Panc1 (cell line): Measurements from ENCODE around the gene DPYD. TPM values are rescaled to one million over a fixed set of nuclear protein-coding genes. Genes with fewer than 3 reads are reported as not detected.

Experiments
- ATAC-seq: fragments of 200-7000 bp; cut with Tn5 transposase; 2 replicates; pipeline ENCODE4 v1.9.1; 2020; ENCODE audit warnings: mild to moderate bottlenecking, moderate library complexity
- BruUV-seq: library from RNA; stranded (reverse); fragments of 400-500 nt; replicated peaks from 2 replicates; lab custom pipeline; 2021; lab: Mats Ljungman, UMichigan
- CTCF ChIA-PET: fragments of 300-600 bp; sonication (Branson Sonifier 250); formaldehyde crosslinking; loops from one replicate; lab custom pipeline; 2022; ENCODE audit warnings: antibody characterized with exemption; lab: Charles Lee
- POLR2A ChIA-PET: fragments of 300-600 bp; sonication (Branson Sonifier 250); formaldehyde crosslinking; loops from one replicate; lab custom pipeline; 2022; ENCODE audit warnings: antibody characterized with exemption; lab: Charles Lee
- DNase-seq: peaks from one replicate; pipeline ENCODE4 v3.0.0-alpha.2; 2010; ENCODE audit warnings: low read depth, low spot score
- H3K27ac ChIP-seq: 2 replicates; pipeline ENCODE4 v1.5.1; 2011; ENCODE audit warnings: mild to moderate bottlenecking, low read length, inconsistent platforms
- H3K27me3 ChIP-seq: fragments of 200-500 bp; sonication (Bioruptor generic); 2 replicates; pipeline ENCODE4 v1.6.0; 2014; ENCODE audit warnings: low read length, inconsistent platforms; ENCODE audit not compliant: control insufficient read depth, insufficient read depth
- H3K36me3 ChIP-seq: fragments of 200-500 bp; sonication (Bioruptor generic); 2 replicates; pipeline ENCODE4 v1.5.1; 2014; ENCODE audit warnings: inconsistent platforms, mild to moderate bottlenecking, low read length, moderate library complexity; ENCODE audit not compliant: control insufficient read depth, insufficient read depth
- H3K4me1 ChIP-seq: 2 replicates; pipeline ENCODE4 v1.5.1; 2011; ENCODE audit warnings: inconsistent platforms, mild to moderate bottlenecking, low read length, moderate library complexity; ENCODE audit not compliant: control insufficient read depth, insufficient read depth
- H3K4me3 ChIP-seq, 2 experiments: 2 replicates each; pipeline ENCODE4 v1.5.1; 2011 to 2012; ENCODE audit warnings: low read depth in 2 of 2, low read length in 2 of 2, mild to moderate bottlenecking in 2 of 2, inconsistent platforms in 1 of 2, moderate library complexity in 1 of 2
- H3K9me3 ChIP-seq: fragments of 200-500 bp; sonication (Bioruptor generic); 2 replicates; pipeline ENCODE4 v1.5.1; 2014; ENCODE audit warnings: low read depth, mild to moderate bottlenecking, inconsistent platforms, low read length, moderate library complexity; ENCODE audit not compliant: control insufficient read depth, insufficient read depth
- CTCF ChIP-seq: fragments of 450-650 bp; IDR thresholded peaks from 2 replicates; pipeline ENCODE4 v1.5.1; 2017; ENCODE audit warnings: mild to moderate bottlenecking
- POLR2AphosphoS5 ChIP-seq: IDR thresholded peaks from 2 replicates; pipeline ENCODE4 v1.6.1; 2012; ENCODE audit warnings: mild to moderate bottlenecking, low read depth, low read length, moderate library complexity
- REST ChIP-seq, 2 experiments: IDR thresholded peaks; 2 replicates each; pipeline ENCODE4 v1.6.1; 2011 to 2012; ENCODE audit warnings: low read depth in 2 of 2, control low read depth in 1 of 2, low read length in 1 of 2, mild to moderate bottlenecking in 1 of 2, moderate library complexity in 1 of 2; ENCODE audit not compliant: insufficient read depth in 1 of 2
- SIN3A ChIP-seq: IDR thresholded peaks from 2 replicates; pipeline ENCODE4 v1.6.1; 2012; ENCODE audit warnings: low read depth, mild to moderate bottlenecking, low read length, moderate library complexity, borderline replicate concordance; ENCODE audit not compliant: insufficient read depth
- TCF7L2 ChIP-seq: IDR thresholded peaks from 2 replicates; pipeline ENCODE4 v1.6.1; 2011; ENCODE audit warnings: mild to moderate bottlenecking, low read depth, low read length, inconsistent platforms
- in situ Hi-C: cut with HindIII; loops from 2 replicates; pipeline ENCODE4 v1.10.0; 2016; ENCODE audit warnings: low sequenced_read_pairs, low pct_unique_long_range_greater_than_20kb
- intact Hi-C: fragments of 100-400 bp; cut with micrococcal nuclease; formaldehyde crosslinking; loops from one replicate; pipeline ENCODE4 v1.10.0; 2022; ENCODE audit not compliant: unreplicated experiment
- total RNA-seq: library from RNA; stranded (reverse); gene quantifications from one replicate; pipeline ENCODE4 v1.2.1, GENCODE V29; 2021; ENCODE audit not compliant: unreplicated experiment

Gene DPYD
- total RNA-seq, 1 experiment from 2014 or later: 2.0 TPM

GRCh38 chr1:97258597-97258996, 662.2 kb downstream of the DPYD start:
- Histone ChIP-seq H3K36me3 (no peaks in the 10 kb centered on the region), H3K27ac (no peak overlapping the region), H3K4me1 (no peaks in the 10 kb centered on the region), H3K27me3 (no peaks in the 10 kb centered on the region), H3K4me3 (no peak overlapping the region), H3K9me3 (no peaks in the 10 kb centered on the region)
- intact Hi-C loops: no loop called here
- DNase-seq (no peak), ATAC-seq (no peak)
- BruUV-seq: no TSS peak
- ChIA-PET POLR2A (no interaction called here), CTCF (no interaction called here)
- TF ChIP-seq SIN3A: no peak
- TF ChIP-seq POLR2AphosphoS5: no peak
- no peak for TF ChIP-seq CTCF
- TF ChIP-seq TCF7L2: no peak
- no peak for TF ChIP-seq REST (IDR thresholded peaks at IDR 0.05; ENCODE audit: insufficient read depth in 1 of 2, low read depth in 2 of 2, low read length in 1 of 2)
- in situ Hi-C loops: no loop called here

GRCh38 chr1:97254731-97255463, 665.9 kb downstream of the DPYD start:
- H3K4me1 ChIP-seq: no peaks in the 10 kb centered on the region
- no peaks in the 10 kb centered on the region for H3K9me3 ChIP-seq
- intact Hi-C loops (no loop called here), in situ Hi-C loops (no loop called here)
- no peaks in the 10 kb centered on the region for H3K36me3 ChIP-seq
- BruUV-seq: no TSS peak
- no peaks in the 10 kb centered on the region for H3K27me3 ChIP-seq
- POLR2A ChIA-PET: no interaction called here
- CTCF ChIA-PET: no interaction called here
- ATAC-seq: no peak
- H3K4me3 ChIP-seq: no peak overlapping the region
- H3K27ac ChIP-seq: no peak overlapping the region
- no peak for DNase-seq
- TF ChIP-seq POLR2AphosphoS5: no peak
- TF ChIP-seq SIN3A: no peak
- TF ChIP-seq REST (IDR thresholded peaks at IDR 0.05; ENCODE audit: insufficient read depth in 1 of 2, low read depth in 2 of 2, low read length in 1 of 2): no peak
- TF ChIP-seq CTCF: no peak
- TF ChIP-seq TCF7L2: no peak
